H9 (cell line): Measurements from ENCODE around the gene TBC1D9. TPM values are rescaled to one million over a fixed set of nuclear protein-coding genes. Genes with fewer than 3 reads are reported as not detected.

ENCODE experiments used
- DNase-seq: peaks from one replicate; pipeline ENCODE4 v3.0.0-alpha.2; 2017
- H2AFZ ChIP-seq: one replicate; pipeline ENCODE4 v1.6.1; 2013; ENCODE audit warnings: mild to moderate bottlenecking, low read length, control low read depth, moderate library complexity
- H2AK5ac ChIP-seq: 2 replicates; pipeline ENCODE4 v1.6.1; 2013; ENCODE audit warnings: low read length, control low read depth, mixed read lengths; ENCODE audit not compliant: insufficient read length
- H2BK120ac ChIP-seq: one replicate; pipeline ENCODE4 v1.6.1; 2013; ENCODE audit warnings: low read depth, mild to moderate bottlenecking, low read length, control low read depth, inconsistent platforms; ENCODE audit not compliant: poor library complexity, severe bottlenecking
- H2BK12ac ChIP-seq: 2 replicates; pipeline ENCODE4 v1.6.1; 2013; ENCODE audit warnings: low read length, control low read depth, mixed read lengths, low read depth; ENCODE audit not compliant: insufficient read length
- H2BK15ac ChIP-seq: 2 replicates; pipeline ENCODE4 v1.6.1; 2013; ENCODE audit warnings: low read depth, low read length, control low read depth
- H2BK20ac ChIP-seq: one replicate; pipeline ENCODE4 v1.6.1; 2013; ENCODE audit warnings: low read depth, mild to moderate bottlenecking, low read length, control low read depth, inconsistent platforms; ENCODE audit not compliant: poor library complexity, severe bottlenecking
- H2BK5ac ChIP-seq: 2 replicates; pipeline ENCODE4 v1.6.1; 2013; ENCODE audit warnings: low read length, control low read depth, mixed read lengths; ENCODE audit not compliant: insufficient read length
- H3K14ac ChIP-seq: 2 replicates; pipeline ENCODE4 v1.6.1; 2013; ENCODE audit warnings: low read length, control low read depth; ENCODE audit not compliant: insufficient read depth
- H3K18ac ChIP-seq: 2 replicates; pipeline ENCODE4 v1.6.1; 2013; ENCODE audit warnings: low read depth, mild to moderate bottlenecking, mixed read lengths, low read length, control low read depth; ENCODE audit not compliant: insufficient read length
- H3K23ac ChIP-seq: 2 replicates; pipeline ENCODE4 v1.6.1; 2013; ENCODE audit warnings: low read length, control low read depth, mixed read lengths, low read depth; ENCODE audit not compliant: insufficient read length
- H3K23me2 ChIP-seq: 2 replicates; pipeline ENCODE4 v1.6.1; 2013; ENCODE audit warnings: low read depth, mild to moderate bottlenecking, mixed read lengths, low read length, control low read depth; ENCODE audit not compliant: insufficient read length, poor library complexity, severe bottlenecking
- H3K27ac ChIP-seq: 2 replicates; pipeline ENCODE4 v1.5.1; 2013; ENCODE audit warnings: low read length, control low read depth, mixed read lengths, low read depth; ENCODE audit not compliant: insufficient read length
- H3K27me3 ChIP-seq: 2 replicates; pipeline ENCODE4 v1.6.1; 2013; ENCODE audit warnings: low read length, control low read depth, inconsistent platforms; ENCODE audit not compliant: insufficient read depth
- H3K4ac ChIP-seq: 2 replicates; pipeline ENCODE4 v1.6.1; 2013; ENCODE audit warnings: low read depth, mild to moderate bottlenecking, control low read depth, inconsistent platforms, low read length, moderate library complexity
- H3K4me1 ChIP-seq: 2 replicates; pipeline ENCODE4 v1.6.1; 2013; ENCODE audit warnings: low read length, control low read depth, inconsistent platforms; ENCODE audit not compliant: insufficient read depth
- H3K4me2 ChIP-seq: 2 replicates; pipeline ENCODE4 v1.6.1; 2013; ENCODE audit warnings: low read length, control low read depth, mixed read lengths; ENCODE audit not compliant: insufficient read length, insufficient read depth
- H3K56ac ChIP-seq: 2 replicates; pipeline ENCODE4 v1.6.1; 2013; ENCODE audit warnings: low read depth, mild to moderate bottlenecking, mixed read lengths, low read length, control low read depth; ENCODE audit not compliant: insufficient read length
- H3K79me1 ChIP-seq: 2 replicates; pipeline ENCODE4 v1.6.1; 2013; ENCODE audit warnings: low read depth, mild to moderate bottlenecking, moderate library complexity, low read length, control low read depth, inconsistent platforms; ENCODE audit not compliant: insufficient read depth, poor library complexity, severe bottlenecking
- H3K79me2 ChIP-seq: 2 replicates; pipeline ENCODE4 v1.6.1; 2013; ENCODE audit warnings: low read length, control low read depth, inconsistent platforms; ENCODE audit not compliant: insufficient read depth
- H3K9ac ChIP-seq: 2 replicates; pipeline ENCODE4 v1.6.1; 2013; ENCODE audit warnings: low read length, control low read depth, mixed read lengths; ENCODE audit not compliant: insufficient read length; ENCODE audit errors: extremely low read depth
- H3K9me3 ChIP-seq: one replicate; pipeline ENCODE4 v1.6.1; 2013; ENCODE audit warnings: low read depth, low read length, inconsistent platforms; ENCODE audit not compliant: control insufficient read depth
- H3T11ph ChIP-seq: one replicate; pipeline ENCODE4 v1.6.1; 2013; ENCODE audit warnings: mild to moderate bottlenecking, low read length, control low read depth, inconsistent platforms
- H4K20me1 ChIP-seq: one replicate; pipeline ENCODE4 v1.6.1; 2013; ENCODE audit not compliant: control insufficient read depth, insufficient read length, insufficient read depth
- H4K5ac ChIP-seq: 2 replicates; pipeline ENCODE4 v1.6.1; 2013; ENCODE audit warnings: low read depth, mild to moderate bottlenecking, mixed read lengths, low read length, control low read depth; ENCODE audit not compliant: insufficient read length
- H4K8ac ChIP-seq: replicated peaks from 2 replicates; pipeline ENCODE4 v1.6.1; 2013; ENCODE audit warnings: low read length, control low read depth, mixed read lengths, low read depth; ENCODE audit not compliant: insufficient read length
- H4K91ac ChIP-seq: 2 replicates; pipeline ENCODE4 v1.6.1; 2013; ENCODE audit warnings: low read depth, mild to moderate bottlenecking, moderate library complexity, mixed read lengths, low read length, control low read depth; ENCODE audit not compliant: insufficient read length
- H3K27ac Mint-ChIP-seq, 3 experiments: 2 replicates in 2 of 3; 3 replicates in 1 of 3; pipeline ENCODE4 v1.8.0; 2020 to 2021; ENCODE audit warnings: mixed read lengths in 3 of 3, mild to moderate bottlenecking in 1 of 3, moderate library complexity in 1 of 3
- H3K27me3 Mint-ChIP-seq: 2 replicates; pipeline ENCODE4 v1.8.0; 2021; ENCODE audit warnings: low read depth, mild to moderate bottlenecking, moderate library complexity, mixed read lengths
- H3K36me3 Mint-ChIP-seq, 3 experiments: 2 replicates in 2 of 3; 3 replicates in 1 of 3; pipeline ENCODE4 v1.8.0; 2020 to 2021; ENCODE audit warnings: low read depth in 3 of 3, mixed read lengths in 3 of 3; ENCODE audit not compliant: insufficient read depth in 1 of 3
- H3K4me1 Mint-ChIP-seq, 2 experiments: 2 replicates each; pipeline ENCODE4 v1.8.0; 2020; ENCODE audit warnings: mixed read lengths in 2 of 2
- H3K4me3 Mint-ChIP-seq, 2 experiments: 2 replicates in 1 of 2; 3 replicates in 1 of 2; pipeline ENCODE4 v1.8.0; 2020 to 2021; ENCODE audit warnings: mild to moderate bottlenecking in 2 of 2, mixed read lengths in 2 of 2, moderate library complexity in 1 of 2
- H3K9me3 Mint-ChIP-seq, 2 experiments: 2 replicates in 1 of 2; 3 replicates in 1 of 2; pipeline ENCODE4 v1.8.0; 2020; ENCODE audit warnings: mild to moderate bottlenecking in 2 of 2, mixed read lengths in 2 of 2, moderate library complexity in 1 of 2
- WGBS: extraction: QIAGEN DNeasy Blood & Tissue Kit; methylation state at CpG from one replicate; pipeline ENCODE4 v1.1.7; 2013; ENCODE audit warnings: missing lambda C conversion rate, low lambda C conversion rate, mixed read lengths; ENCODE audit not compliant: insufficient read length; ENCODE audit errors: extremely low coverage; 5-methylcytosine and 5-hydroxymethylcytosine counted together
- total RNA-seq: library from RNA; stranded (reverse); gene quantifications from 2 replicates; pipeline ENCODE4 v1.2.1, GENCODE V29; 2021
- TF ChIP-seq, protein P1 (sequence below): fragments of 200-600 bp; sonication (generic); conservative IDR thresholded peaks from 3 replicates; pipeline ENCODE4 v1.8.0; 2021; ENCODE audit warnings: antibody characterized with exemption, mild to moderate bottlenecking

The TBC1D9 gene
- total RNA-seq, 1 experiment from 2014 or later: 0.63 TPM

DNA sequence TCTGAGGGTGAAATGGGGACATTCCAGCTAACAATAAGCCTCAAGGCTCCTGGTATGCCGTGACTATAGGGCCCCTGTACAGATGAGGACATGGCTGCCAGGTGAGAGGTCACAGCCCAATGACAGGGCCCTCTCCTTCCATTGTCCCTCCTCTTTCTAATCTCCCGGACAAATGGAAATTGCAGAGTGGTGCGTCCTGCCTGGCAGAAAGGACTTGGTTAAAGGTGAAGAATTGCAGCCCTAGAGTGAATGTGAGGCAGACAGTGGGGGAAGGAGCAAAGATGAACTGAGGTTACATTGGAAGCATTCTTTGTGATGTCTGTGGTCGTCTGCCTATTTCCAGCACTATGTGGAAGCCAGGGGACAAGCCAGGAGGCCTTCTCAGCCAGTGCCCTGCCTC is 180.7 kb downstream of the TBC1D9 start:
- Histone ChIP-seq H3K9ac (no peak overlapping the region), H2BK12ac (no peak overlapping the region), H4K91ac (no peak overlapping the region), H3K27ac (no peak overlapping the region), H2AFZ (no peak overlapping the region), H2BK120ac (no peak overlapping the region), H3K27me3 (peaks cover 2% of the 10 kb centered on the region; the same call in 1 of the 2 replicates), H4K5ac (no peak overlapping the region), H2BK5ac (no peak overlapping the region), H3T11ph (no peak overlapping the region), H2AK5ac (no peak overlapping the region), H3K4me2 (no peak overlapping the region), H3K18ac (no peak overlapping the region), H3K23me2 (no peaks in the 10 kb centered on the region), H4K20me1 (no peaks in the 10 kb centered on the region), H3K9me3 (no peaks in the 10 kb centered on the region), H3K56ac (no peak overlapping the region), H3K4me1 (no peaks in the 10 kb centered on the region), H2BK15ac (no peak overlapping the region), H3K4ac (no peak overlapping the region), H3K79me1 (no peaks in the 10 kb centered on the region), H3K23ac (no peak overlapping the region), H3K14ac (no peak overlapping the region), H3K79me2 (no peaks in the 10 kb centered on the region), H4K8ac (no peak overlapping the region), H2BK20ac (no peak overlapping the region)
- DNase-seq: no peak
- H3K27me3 Mint-ChIP-seq: peaks cover 3% of the 10 kb centered on the region; the same call in 1 of the 2 replicates
- TF ChIP-seq, protein P1, sequence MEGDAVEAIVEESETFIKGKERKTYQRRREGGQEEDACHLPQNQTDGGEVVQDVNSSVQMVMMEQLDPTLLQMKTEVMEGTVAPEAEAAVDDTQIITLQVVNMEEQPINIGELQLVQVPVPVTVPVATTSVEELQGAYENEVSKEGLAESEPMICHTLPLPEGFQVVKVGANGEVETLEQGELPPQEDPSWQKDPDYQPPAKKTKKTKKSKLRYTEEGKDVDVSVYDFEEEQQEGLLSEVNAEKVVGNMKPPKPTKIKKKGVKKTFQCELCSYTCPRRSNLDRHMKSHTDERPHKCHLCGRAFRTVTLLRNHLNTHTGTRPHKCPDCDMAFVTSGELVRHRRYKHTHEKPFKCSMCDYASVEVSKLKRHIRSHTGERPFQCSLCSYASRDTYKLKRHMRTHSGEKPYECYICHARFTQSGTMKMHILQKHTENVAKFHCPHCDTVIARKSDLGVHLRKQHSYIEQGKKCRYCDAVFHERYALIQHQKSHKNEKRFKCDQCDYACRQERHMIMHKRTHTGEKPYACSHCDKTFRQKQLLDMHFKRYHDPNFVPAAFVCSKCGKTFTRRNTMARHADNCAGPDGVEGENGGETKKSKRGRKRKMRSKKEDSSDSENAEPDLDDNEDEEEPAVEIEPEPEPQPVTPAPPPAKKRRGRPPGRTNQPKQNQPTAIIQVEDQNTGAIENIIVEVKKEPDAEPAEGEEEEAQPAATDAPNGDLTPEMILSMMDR: no peak
- no peak overlapping the region for H3K27ac Mint-ChIP-seq
- no peak overlapping the region for H3K4me3 Mint-ChIP-seq
- H3K36me3 Mint-ChIP-seq: no peaks in the 10 kb centered on the region
- peaks cover 4 to 8% of the 10 kb centered on the region in 2 experiments; a peak in 2 of 5 replicates for H3K9me3 Mint-ChIP-seq
- no peaks in the 10 kb centered on the region for H3K4me1 Mint-ChIP-seq
- WGBS: no CpG with 5 or more reads among the region's 4 CpGs
